GM20000 (cell line): Measurements from ENCODE around the gene FBXO42.

Source experiments
- DNase-seq: peaks from one replicate; pipeline ENCODE4 v3.0.0; 2012; ENCODE audit warnings: low spot score
- TF ChIP-seq, protein P1 (sequence below): IDR thresholded peaks from 2 replicates; pipeline ENCODE4 v1.5.1; 2012; ENCODE audit warnings: mild to moderate bottlenecking, control low read depth; ENCODE audit errors: extremely low read depth, missing control alignments

Gene FBXO42

DNA sequence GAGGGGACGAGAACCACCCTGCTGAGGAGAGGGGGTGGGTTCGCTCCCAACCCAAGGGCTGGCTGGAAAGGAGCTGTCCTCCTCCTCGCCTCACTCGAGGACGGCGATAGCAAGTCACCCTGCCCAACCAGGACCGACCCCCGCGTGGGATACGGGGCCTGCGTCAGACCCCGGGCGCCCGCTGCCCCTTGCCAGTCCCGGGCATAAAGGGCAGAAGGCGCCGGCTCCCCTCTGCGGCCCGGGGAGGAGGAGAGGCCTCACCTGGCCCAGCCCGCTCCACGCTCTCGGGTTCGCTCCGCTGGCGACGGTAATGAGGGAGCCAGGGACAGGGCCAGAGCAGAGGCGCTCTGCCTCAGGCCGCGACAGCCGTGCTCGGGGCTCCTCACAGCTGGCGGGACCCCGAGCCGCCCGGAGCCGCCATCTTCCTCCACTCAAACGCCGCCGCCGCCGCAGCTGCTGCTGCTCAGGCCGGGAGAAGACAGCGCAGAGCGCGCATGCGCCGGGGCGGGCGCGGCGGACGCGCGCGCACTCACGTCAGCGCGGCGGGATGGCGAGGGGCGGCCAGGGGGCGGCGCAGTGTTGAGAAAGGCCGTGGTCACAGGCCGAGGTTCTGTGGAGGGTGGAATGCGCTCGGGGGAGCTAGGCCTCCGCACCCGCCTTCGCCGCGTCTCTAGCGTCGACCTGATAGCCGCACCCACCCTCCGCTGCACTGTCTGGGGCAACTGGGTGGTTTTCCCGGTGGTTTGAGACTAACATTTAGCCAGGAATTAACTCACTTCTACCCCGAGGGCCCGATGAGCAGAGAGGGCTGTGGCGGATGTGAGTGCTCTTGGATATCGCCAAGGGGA lies at the start of gene FBXO42:
FBXO42 (minus strand) TSS at position 487 of the 848 bp plus-strand sequence. CDS start 37,062 bp downstream, outside the sequence.
- DNase-seq, result peak; percentile 94

GRCh38 chr1:16398371-16398953 lies 46.2 kb upstream of the FBXO42 start:
- no peak for DNase-seq
- TF ChIP-seq, protein P1, sequence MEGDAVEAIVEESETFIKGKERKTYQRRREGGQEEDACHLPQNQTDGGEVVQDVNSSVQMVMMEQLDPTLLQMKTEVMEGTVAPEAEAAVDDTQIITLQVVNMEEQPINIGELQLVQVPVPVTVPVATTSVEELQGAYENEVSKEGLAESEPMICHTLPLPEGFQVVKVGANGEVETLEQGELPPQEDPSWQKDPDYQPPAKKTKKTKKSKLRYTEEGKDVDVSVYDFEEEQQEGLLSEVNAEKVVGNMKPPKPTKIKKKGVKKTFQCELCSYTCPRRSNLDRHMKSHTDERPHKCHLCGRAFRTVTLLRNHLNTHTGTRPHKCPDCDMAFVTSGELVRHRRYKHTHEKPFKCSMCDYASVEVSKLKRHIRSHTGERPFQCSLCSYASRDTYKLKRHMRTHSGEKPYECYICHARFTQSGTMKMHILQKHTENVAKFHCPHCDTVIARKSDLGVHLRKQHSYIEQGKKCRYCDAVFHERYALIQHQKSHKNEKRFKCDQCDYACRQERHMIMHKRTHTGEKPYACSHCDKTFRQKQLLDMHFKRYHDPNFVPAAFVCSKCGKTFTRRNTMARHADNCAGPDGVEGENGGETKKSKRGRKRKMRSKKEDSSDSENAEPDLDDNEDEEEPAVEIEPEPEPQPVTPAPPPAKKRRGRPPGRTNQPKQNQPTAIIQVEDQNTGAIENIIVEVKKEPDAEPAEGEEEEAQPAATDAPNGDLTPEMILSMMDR, result no peak

More for the DNA sequence above, at the start of gene FBXO42:
- TF ChIP-seq, protein P1, result peak; percentile 63

- no peak for DNase-seq
- TF ChIP-seq, protein P1, result no peak
Measured at GRCh38 chr1:16397120-16397519, 44.8 kb upstream of the FBXO42 start.

DNA sequence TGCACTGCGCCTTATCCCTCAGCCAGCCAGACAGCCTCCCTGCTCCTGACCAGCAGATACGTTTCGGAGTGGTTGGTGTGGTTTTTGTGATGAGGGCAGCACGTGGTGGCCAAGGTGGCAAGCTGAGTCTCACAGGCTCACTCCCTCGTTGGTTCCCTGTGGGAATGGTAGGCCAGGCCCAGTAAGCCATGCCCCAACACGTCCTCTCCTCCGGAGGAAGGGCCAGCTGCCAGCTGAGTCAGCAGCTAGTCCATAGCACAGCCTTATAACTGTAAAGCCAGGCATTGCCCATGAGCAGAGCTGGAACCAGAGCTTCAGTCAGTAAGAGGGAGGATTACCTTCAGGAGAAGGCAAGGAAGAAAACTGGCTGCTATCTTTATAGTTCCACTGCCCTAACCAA lies 44.3 kb upstream of the FBXO42 start:
- DNase-seq, result no peak
- TF ChIP-seq, protein P1, result no peak

DNA sequence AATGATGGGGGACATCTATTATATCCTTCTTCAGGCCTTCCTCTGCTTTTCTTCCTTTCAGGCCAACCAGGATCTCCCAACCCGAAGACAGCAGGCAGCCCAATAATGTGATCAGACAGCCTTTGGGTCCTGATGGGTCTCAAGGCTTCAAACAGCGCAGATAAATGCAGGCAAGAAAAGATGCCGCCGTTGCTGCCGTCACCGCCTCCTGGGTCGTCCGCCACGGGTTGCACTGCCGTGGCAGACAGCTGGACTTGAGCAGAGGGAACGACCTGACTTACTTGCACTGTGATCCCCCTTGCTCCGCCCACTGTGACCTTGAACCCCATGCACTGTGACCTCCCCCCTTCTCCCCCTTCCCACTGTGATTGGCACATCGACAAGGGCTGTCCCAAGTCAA lies 42.7 kb upstream of the FBXO42 start:
- TF ChIP-seq, protein P1, result no peak
- DNase-seq, result no peak

DNA sequence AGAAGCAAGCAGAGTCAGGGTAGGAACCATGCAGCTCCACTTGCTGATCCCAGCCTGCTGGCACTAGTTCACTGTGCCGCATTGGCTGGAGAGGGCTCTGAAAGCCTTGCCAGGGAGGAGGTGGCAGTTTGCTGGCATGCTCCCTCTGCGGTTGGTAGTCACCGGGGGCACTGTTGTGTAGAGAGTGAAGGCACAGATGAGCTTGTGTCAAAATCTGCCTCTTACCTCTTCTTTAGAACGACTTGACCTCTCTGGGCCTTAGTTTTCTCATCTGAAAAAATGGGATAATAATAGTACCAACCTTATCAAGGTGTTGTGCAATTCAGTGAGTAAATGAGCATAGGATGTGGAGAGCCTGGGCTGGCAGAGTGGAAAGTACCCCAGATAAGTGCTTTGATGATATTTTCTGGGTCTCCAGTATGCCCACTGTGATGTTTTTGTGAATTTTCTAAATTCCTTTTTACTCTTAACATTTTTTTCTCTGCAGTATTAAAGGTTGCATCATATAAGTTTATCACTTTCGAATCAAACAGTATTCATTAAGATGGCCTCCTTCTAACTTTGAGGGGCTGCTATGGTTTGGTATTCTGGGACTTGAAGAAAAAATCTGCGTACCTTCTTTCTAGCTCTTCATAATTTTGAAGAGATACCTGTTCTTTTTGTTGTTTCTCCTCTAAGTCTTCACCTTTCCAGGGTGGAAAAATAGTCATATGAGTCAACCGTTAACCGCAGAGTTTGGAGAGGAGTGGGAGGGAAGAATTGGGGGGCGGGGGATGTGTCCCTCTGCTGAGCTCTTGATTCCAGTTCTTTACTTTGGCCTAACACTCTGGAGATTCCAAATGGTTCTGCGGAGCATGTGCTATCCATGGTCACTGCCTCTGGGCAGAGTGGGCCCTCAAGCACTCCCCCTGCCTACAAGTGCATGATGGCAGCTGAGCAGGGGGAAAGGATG lies 41.6 kb upstream of the FBXO42 start:
- no peak for DNase-seq
- TF ChIP-seq, protein P1, result no peak
